GM12891 (cell line): ENCODE data around the gene STK24.

Experiments
- DNase-seq: peaks from one replicate; pipeline ENCODE4 v3.0.0; 2011; ENCODE audit warnings: low spot score; ENCODE audit not compliant: insufficient read length
- FAIRE-seq: peaks from 2 replicates; lab custom pipeline; 2011; peaks lifted over from hg19 to GRCh38; lab: Jason Lieb, UNC
- PAX5 ChIP-seq: IDR thresholded peaks from 2 replicates; pipeline ENCODE4 v1.6.1; 2011; ENCODE audit warnings: low read length, moderate library complexity, mild to moderate bottlenecking; ENCODE audit not compliant: insufficient read depth, severe bottlenecking
- POLR2A ChIP-seq: IDR thresholded peaks from 2 replicates; pipeline ENCODE4 v1.6.1; 2011; ENCODE audit warnings: low read depth, low read length, control low read depth
- POLR2AphosphoS5 ChIP-seq: IDR thresholded peaks from 2 replicates; pipeline ENCODE4 v1.6.1; 2011; ENCODE audit warnings: low read depth, low read length, control low read depth
- POU2F2 ChIP-seq: IDR thresholded peaks from 2 replicates; pipeline ENCODE4 v1.6.1; 2011; ENCODE audit warnings: low read depth, mild to moderate bottlenecking, control low read depth, low read length, moderate library complexity
- SPI1 ChIP-seq: IDR thresholded peaks from 2 replicates; pipeline ENCODE4 v1.6.1; 2011; ENCODE audit warnings: low read depth, low read length, control low read depth
- TAF1 ChIP-seq: IDR thresholded peaks from 2 replicates; pipeline ENCODE4 v1.6.1; 2011; ENCODE audit warnings: low read depth, low read length, control low read depth

Gene STK24

DNA sequence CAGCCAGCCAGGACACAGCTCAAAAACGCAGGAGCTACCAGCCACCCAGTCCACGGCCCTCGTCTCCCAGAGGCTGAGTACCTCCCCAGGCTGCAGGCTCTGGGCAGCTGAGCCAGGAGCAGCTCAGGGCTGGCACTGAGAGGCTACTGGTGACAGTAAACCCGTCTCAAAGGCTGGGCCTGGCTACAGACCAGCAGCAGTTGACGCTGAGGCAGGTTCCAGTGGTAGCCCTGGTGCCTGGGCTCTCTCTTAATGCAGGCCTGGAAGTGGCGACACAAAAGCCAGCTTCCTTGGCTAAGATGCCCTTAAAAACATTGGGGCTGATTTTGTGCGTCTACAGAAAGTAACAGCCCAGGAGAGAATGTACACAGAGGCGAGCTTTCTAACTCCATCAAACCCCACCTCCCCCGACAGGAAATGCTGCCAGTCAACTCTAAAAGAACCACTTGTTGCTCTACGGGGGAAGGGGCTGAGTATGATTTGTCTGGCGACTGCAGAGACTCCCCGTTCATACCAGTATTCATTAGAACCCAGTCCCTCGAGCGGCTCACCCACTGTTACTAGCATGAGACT is 126.3 kb downstream of the STK24 start:
- DNase-seq: no peak
- no peak for TF ChIP-seq PAX5
- TF ChIP-seq TAF1: no peak
- no peak for TF ChIP-seq SPI1
- TF ChIP-seq POU2F2: no peak
- no peak for TF ChIP-seq POLR2AphosphoS5
- no peak for TF ChIP-seq POLR2A
- no peak for FAIRE-seq

DNA sequence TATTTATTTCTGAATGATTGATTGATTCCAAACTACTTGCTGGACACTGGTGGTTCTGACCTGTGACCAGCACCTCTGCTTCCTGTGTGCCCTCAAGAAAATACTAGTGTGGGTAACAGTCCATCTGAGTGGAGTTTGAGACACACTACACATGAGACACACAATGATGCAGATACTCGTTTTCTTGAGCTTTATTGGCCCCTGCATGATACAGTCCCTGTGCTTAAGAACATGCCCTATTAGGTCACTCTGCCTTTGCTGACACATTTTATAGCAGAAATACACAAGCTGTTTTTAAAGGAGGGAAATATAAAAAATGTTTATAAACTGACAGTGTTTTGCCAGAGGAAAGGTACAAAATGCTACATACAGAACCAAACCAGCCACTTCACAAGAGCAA is 126.9 kb downstream of the STK24 start:
- FAIRE-seq (peak; percentile 31), DNase-seq (no peak)
- TF ChIP-seq POU2F2 (no peak), SPI1 (no peak), TAF1 (no peak), POLR2A (no peak; the same call in 1 of the 2 replicates), PAX5 (no peak), POLR2AphosphoS5 (no peak)

DNA sequence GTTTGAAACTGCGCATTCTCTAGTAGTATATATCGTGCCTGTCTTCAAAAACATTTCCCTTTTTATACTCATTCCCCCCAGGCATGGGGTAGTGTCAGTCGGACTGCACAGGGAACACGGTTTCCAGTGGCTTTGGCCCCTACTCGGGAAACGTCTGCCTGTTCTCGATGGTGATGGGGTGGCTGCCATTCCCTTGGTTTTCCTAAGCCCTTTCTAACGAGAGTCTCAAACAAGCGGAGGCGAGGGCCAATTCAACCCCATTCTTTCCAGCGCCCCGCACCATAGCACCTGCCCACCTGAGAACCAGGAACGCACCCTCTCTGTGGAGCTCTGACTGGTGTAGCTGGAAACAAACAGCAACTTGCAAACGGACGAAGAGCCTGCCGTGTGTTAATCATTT is 127.6 kb downstream of the STK24 start:
- no peak for DNase-seq
- TF ChIP-seq PAX5: no peak
- TF ChIP-seq SPI1: no peak
- TF ChIP-seq POLR2A: no peak
- TF ChIP-seq POLR2AphosphoS5: no peak
- TF ChIP-seq TAF1: no peak
- no peak for TF ChIP-seq POU2F2

DNA sequence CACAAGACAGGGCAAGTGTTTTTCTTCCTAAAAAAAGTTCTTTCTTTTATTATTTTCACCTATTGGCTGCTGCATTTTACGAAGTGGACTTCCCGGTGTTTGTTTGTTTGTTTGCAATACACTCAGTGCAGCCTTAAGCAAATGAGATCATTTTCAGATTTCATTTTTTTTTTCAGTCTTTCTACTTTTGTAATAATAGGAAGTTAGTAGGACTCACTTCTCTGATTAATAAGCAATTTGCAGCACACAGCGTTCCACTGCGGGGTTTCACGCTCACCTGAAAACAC is 128.3 kb downstream of the STK24 start:
- TF ChIP-seq TAF1 (no peak), POLR2A (no peak), SPI1 (no peak), POU2F2 (no peak), PAX5 (no peak), POLR2AphosphoS5 (no peak)
- DNase-seq (no peak), FAIRE-seq (no peak)

More for the DNA sequence above, 127.6 kb downstream of the STK24 start:
- no peak for FAIRE-seq

DNA sequence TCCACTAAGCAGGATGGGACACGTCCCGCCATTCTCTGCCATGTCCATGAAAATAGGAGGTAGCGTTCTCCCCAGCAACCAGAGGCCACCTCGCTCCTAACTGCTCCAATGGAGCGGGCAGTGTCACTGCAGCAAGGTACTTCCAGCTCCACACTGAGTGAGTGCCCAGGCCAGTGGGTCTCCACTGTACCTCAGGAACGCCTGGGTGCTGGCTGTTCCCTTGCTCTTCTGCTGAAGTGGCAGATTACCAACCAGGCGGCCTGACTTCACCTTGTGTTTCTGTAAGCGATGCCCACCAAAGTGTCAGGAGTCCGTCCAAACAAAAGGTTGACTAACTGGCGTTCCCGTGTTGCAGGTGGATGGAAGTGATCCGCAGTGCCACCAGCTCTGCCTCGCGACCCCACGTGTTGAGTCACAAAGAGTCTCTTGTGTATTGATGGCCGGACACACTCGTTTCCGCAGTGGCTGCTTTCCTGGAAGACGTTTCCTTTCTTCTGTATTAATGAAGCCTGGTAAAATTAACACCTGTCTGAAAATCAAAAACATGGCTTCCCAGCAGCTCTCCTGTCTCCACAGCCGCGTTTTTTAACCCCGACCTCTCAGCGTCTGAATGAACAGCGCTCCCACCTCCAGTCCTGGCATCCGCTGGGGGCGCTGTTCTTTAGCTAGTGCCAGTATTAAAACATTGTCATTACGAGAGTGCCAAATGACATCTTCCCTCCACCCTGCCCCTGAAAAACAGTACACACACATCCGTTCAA is 128.8 kb downstream of the STK24 start:
- DNase-seq (no peak), FAIRE-seq (no peak)

DNA sequence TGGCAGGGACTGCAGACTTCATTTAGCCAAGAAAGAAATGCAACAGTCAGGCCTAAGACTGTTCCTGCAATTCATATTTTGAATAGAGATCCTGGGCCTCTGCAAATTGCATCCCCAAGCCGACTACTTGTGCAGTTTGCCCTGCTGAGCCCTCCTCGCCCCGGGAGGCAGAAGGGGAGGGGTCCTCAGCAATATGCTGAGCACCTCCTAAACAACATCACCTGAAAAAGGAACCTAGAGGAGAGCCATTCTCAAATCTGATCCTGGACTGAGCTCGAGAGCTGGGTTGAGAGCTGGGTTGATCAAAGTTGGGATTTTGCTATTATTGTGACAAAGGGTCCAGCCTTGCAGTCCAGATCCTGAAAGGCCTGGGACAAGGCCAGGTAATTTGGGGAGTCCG is 129.8 kb downstream of the STK24 start:
- no peak for TF ChIP-seq SPI1
- no peak for TF ChIP-seq PAX5
- TF ChIP-seq POU2F2: no peak
- no peak for TF ChIP-seq POLR2AphosphoS5
- no peak for TF ChIP-seq POLR2A
- no peak for TF ChIP-seq TAF1
- FAIRE-seq (no peak), DNase-seq (no peak)

More for the DNA sequence above, 128.8 kb downstream of the STK24 start:
- TF ChIP-seq POLR2A (peak; percentile 40; the same call in 1 of the 2 replicates), PAX5 (no peak), POLR2AphosphoS5 (0 out of 2 replicates have a peak, but pooled peaks have one; percentile 38)

DNA sequence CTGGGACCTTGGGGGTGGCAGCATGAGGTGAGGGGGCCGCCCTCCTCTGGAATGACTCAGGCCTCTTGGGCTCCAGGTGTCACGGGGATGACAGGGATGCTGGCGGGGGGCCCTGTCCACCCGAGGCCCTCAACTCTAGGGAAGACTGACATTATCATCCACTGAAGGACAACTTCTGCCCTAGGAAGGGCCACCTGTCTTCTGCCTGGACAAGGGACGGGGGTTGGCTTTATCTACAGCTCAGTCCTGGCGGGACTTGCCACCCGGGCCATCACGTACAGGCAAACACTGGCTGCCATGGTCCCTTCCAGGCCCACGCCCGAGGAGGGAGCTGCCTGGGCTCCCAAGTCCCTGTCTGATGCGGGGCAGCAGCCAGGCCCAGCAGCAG is 130.7 kb downstream of the STK24 start:
- TF ChIP-seq SPI1: no peak
- TF ChIP-seq POLR2A: no peak
- TF ChIP-seq PAX5: no peak
- no peak for TF ChIP-seq TAF1
- TF ChIP-seq POU2F2: no peak
- TF ChIP-seq POLR2AphosphoS5: no peak
- FAIRE-seq (no peak), DNase-seq (no peak)

DNA sequence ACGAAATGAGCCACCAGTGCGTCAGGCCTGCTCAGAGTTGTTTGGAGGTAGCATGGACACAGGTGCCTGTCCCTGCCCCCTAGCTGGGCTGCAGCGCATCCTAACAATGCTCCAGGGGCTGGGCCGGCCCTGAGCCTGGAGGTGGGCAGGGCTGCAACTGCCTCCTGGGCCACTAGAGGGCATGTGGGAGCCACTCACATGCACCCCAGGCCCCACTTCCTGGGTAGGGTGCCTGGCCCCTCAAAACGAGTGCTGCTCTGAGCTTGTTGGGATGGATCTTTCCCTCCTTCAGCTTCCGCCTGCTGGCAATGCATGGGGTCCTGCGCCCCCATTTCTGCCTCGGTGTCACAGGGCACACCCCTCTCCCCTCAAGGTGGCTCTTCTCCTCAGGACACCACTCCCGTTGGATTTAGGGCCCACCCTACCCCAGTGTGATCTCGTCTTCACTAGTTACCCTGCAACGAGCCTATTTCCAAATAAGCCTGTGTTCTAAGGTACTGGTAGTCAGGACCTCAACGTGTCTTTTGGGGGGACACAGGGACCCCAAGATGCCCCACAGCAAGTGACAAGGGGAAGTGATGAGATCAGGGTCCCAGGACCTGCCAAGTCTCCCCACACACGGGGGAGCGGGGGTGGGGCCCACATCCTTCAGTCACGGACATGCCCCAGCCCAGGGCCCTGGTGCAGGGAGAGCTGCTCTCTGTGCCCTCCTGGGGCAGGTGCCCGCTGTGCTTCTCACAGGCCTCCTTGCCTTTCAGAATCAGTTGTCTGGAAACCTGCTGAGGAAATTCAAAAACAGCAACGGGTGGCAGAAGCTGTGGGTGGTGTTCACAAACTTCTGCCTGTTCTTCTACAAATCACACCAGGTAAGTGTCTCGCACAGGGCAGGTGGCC is 131.3 kb downstream of the STK24 start:
- FAIRE-seq: peak; percentile 97
- peak; percentile 91 for DNase-seq
- no peak; the same call in 1 of the 2 replicates for TF ChIP-seq POLR2A
- peak; percentile 56; the same call in 1 of the 2 replicates for TF ChIP-seq POU2F2
- TF ChIP-seq PAX5: no peak
- 0 out of 2 replicates have a peak, but pooled peaks have one; percentile 55 for TF ChIP-seq POLR2AphosphoS5
- TF ChIP-seq SPI1: no peak
- no peak for TF ChIP-seq TAF1

DNA sequence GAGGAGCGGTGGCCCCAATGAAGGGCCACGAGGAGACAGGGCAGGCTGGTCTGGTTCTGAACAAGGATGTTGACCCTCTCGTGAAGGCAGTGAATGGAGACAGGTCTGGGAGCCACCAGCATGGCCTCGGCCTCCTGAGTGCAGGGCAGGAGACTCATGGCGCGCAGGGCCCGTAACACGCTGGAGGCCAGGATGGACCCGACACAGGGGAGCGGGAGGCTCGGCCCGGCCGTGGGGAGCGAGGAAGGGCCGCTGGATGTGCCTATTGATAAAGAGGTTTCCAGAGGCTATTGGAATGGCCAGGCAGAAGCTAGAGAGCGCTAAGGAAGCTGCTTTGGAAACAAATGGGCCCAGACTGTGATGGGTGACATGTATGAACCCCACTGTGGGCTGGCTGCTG is 132.5 kb downstream of the STK24 start:
- FAIRE-seq: no peak
- TF ChIP-seq TAF1 (no peak), PAX5 (no peak), SPI1 (no peak), POLR2AphosphoS5 (no peak), POLR2A (no peak), POU2F2 (no peak)
- DNase-seq: no peak
